ENCODE measurements around the gene FOXP4. TPM values are rescaled to one million over a fixed set of nuclear protein-coding genes. Genes with fewer than 3 reads are reported as not detected.

FOXP4 gene
- total and polyA plus RNA-seq, 2 of the 13 experiments (the other 11 are each of a cell fraction or from before 2014, with no cell fraction given): 11.0 to 12.4 TPM

GRCh38 chr6:41607036-41607435 lies 60.9 kb downstream of the FOXP4 start (continued):
- TF ChIP-seq ZNF407 (CRISPR knock-in tag; IDR thresholded peaks at IDR 0.05; ENCODE audit: not compliant biosample characterization) (no peak), ZNF576 (CRISPR knock-in tag; IDR thresholded peaks at IDR 0.05) (no peak), ZMAT5 (CRISPR knock-in tag; IDR thresholded peaks at IDR 0.05; ENCODE audit: borderline replicate concordance, low read depth) (no peak), TARDBP (CRISPR knock-in tag; IDR thresholded peaks at IDR 0.05) (no peak), PLRG1 (conservative IDR thresholded peaks at IDR 0.05) (no peak), MYNN (CRISPR knock-in tag; IDR thresholded peaks at IDR 0.05; ENCODE audit: low read depth) (no peak), CREB3 (CRISPR knock-in tag; IDR thresholded peaks at IDR 0.05) (no peak), GPN1 (CRISPR knock-in tag; IDR thresholded peaks at IDR 0.05; ENCODE audit: borderline replicate concordance) (no peak), SETDB1 (CRISPR knock-in tag; IDR thresholded peaks at IDR 0.05; ENCODE audit: borderline replicate concordance) (no peak), CREB1 (IDR thresholded peaks at IDR 0.05) (no peak), CREB1 (CRISPR knock-in tag; IDR thresholded peaks at IDR 0.05) (no peak), KLF13 (CRISPR knock-in tag; IDR thresholded peaks at IDR 0.05) (no peak), ZFP90 (CRISPR knock-in tag; IDR thresholded peaks at IDR 0.05; ENCODE audit: borderline replicate concordance) (no peak)

Data from HepG2 (cell line).